ENCODE measurements around the gene ZNF23.

ZNF23 gene

GRCh38 chr16:71426069-71426879 lies 35.8 kb downstream of the ZNF23 start:
- DNase-seq = no peak

DNA sequence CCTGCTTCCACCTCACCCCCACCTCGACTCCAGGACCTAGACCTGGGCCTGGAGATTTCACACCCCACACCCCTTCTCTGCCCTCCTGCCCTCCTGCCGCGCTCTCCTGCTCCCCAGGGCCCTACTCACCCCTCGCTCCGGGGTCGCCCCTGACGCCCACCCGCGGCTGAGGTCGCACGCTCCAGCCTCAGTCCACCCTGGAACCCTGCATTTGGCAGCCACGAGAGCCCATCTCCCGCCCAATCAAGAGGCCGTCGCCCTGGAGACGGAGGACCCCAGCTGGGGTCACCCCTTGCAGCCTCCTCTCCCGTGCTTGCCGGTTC lies 36.3 kb downstream of the ZNF23 start:
- DNase-seq = no peak

DNA sequence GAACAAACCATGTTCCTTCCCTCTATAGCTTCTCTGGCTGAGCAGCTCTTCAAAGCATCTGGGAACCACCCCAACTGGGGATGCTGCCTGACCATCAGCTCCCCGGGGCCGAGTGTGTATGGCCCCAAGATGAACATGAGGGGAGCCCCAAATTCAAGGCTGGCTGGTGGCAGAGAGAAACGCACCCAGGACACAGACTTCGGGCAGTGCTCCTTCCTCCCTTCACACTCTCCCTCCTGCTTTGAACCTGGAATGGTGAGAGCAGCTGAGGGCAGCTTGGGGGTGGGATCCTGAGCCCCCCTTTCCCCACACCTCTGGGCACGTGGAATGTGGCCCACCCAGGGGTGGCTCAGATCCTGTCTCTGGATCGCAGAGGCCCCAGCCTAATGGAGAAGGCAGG lies 37.4 kb downstream of the ZNF23 start:
- DNase-seq = no peak

DNA sequence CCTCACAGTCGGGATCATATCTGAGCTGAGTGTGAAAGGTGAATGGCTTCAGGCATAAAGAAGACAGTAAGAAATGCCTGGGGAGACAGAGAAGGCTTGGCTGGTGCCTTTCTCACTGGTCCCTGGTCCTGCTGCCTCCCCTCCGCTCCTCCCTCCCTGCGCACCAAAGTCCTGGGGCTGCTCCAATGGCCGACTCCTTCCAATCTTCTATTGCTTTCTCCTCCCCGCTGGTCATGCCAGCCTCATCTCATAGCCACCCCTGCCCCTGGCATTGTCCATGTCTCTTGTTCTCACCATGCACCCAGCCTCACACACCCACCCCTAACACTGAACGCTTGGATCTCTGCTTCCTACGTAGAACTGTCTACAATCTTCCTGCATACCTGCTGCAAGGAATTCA lies 38.2 kb downstream of the ZNF23 start:
- DNase-seq = no peak

GRCh38 chr16:71423016-71423415 lies 39.0 kb downstream of the ZNF23 start:
- DNase-seq = no peak

DNA sequence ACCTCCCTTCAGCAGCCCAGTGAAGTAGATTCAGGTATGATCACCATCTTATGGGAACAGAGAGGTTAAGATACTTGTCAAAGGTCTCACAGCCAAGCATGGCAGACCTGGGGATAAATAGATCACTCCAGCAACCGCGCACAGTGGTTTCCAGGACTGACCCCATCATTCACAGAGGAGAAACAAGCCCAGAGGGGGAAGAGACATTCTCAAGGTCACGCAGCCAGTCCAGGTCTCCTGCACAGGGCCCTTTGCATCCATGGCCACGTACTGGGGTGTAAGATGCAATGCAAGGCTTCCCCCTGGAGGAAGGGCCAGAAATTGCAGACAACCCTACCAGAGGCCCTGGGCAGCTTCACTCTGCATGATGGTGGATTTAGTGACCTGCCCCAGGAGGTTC lies 40.1 kb downstream of the ZNF23 start:
- DNase-seq = no peak

DNA sequence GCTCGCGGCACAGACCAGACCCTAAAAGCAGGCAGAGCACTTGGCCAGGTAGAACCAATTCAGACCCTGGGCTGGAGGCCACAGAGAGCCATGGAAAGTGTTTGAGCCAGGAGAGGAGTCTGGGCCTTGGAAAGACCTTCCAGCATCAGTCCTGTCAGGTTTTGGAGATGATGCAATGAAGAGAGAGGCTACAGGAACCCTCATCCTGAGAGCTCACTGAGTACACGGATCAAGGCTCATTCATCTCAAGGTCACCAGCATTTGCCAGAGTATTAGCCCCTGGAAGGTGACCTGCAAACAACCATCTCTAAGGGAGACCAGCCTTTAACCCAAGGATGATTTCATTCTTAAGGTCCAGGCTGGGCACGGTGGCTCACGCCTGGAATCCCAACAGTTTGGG lies 48.0 kb downstream of the ZNF23 start:
- DNase-seq = no peak

GRCh38 chr16:71413341-71413740 lies 48.7 kb downstream of the ZNF23 start:
- no peak for DNase-seq

GRCh38 chr16:71412270-71413160 lies 49.5 kb downstream of the ZNF23 start:
- DNase-seq = peak; percentile 24

GRCh38 chr16:71410146-71410545 lies 51.9 kb downstream of the ZNF23 start:
- DNase-seq = no peak

DNA sequence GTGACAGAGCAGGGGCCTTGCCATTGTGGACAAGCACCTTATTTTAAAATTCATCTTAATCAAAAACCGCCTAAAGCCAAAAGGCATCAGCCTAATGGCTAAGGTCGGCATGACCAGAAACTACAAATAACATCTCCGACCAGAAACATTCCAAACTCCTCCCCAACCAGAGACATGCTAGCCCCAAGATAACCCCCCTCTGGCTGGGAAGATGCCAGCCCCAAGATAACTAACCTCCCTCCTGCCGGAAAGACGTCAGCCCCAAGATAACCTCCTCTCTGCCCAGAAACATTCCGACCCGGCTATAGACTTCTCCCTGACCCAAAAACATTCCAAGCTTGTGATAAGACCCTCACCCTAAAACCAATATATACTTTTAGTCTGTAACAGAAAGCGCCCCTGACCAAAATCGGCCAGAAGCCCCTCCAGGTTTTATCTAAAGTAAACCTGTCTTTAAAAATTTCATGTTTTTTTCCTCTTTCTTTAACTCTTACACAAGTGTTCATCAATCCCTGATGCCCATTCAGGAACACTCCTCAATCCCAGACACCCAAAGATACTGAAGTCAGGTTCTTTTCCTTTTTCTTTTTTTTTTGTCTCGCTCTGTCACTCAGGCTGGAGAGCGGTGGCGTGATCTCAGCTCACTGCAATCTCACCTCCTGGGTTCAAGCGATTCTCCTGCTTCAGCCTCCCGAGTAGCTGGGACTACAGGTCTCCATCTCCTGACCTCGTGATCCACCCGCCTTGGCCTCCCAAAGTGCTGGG lies 52.9 kb downstream of the ZNF23 start:
- no peak for DNase-seq

GRCh38 chr16:71408536-71408935 lies 53.5 kb downstream of the ZNF23 start:
- DNase-seq = no peak

DNA sequence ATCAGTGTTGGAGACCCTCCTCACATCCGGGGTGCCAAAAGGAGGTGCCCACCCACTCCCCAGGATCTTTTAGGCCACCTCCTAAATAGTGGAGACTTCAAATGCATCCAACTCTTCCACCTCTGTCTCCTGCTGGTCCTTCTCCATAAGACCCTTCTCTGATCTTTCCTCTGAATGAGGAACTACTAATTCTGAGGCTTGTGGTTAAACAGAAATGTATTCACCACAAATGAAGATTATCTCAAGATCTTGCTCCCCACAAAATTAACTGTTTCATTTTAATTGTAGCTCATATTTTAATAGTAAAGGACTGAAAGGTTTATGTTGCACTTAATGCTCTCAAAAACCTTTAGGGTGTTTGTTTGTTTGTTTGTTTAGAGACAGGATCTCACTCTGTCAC lies 54.3 kb downstream of the ZNF23 start:
- no peak for DNase-seq

- DNase-seq = no peak
These were observed 55.3 kb downstream of the ZNF23 start for GRCh38 chr16:71406724-71407123.

- DNase-seq = no peak
These were observed 55.7 kb downstream of the ZNF23 start for GRCh38 chr16:71406316-71406715.

DNA sequence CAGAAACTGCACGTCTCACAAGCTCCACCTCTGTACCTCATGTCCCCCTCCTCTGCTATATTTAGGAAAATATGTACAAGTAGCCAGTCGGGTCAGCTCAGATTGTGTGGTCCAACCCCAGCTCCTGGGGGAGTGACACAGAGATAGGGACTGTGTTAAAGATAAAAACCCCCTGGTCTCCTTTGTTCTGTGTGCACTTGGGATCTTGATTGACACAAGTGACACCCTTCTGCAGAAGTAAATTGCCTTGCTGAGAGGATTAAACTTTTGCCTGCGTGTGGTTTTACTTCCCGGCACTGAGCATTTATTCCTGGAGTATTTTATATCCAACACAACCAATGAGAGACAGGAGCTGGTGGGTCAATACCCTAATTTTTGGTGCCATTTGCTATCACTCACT lies 57.7 kb downstream of the ZNF23 start:
- DNase-seq = no peak

DNA sequence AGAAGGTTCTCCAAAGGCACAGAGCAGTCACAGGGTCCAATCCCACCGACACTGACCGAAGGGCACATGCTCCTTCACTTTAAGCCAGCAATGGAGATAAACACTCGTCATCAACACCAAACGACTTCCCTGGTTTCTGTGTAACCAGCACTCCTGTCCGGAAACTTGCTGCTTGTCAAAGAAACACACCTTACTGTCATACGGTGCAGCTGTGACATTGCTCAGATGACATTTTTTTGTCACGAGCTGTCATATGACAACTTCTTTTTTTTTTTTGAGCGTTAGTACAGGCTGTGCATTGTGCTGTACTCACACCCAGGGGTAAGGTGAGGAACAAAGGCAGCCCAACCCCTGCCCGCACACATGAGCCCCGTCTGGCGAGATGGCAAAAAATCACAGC lies 59.4 kb downstream of the ZNF23 start:
- no peak for DNase-seq

DNA sequence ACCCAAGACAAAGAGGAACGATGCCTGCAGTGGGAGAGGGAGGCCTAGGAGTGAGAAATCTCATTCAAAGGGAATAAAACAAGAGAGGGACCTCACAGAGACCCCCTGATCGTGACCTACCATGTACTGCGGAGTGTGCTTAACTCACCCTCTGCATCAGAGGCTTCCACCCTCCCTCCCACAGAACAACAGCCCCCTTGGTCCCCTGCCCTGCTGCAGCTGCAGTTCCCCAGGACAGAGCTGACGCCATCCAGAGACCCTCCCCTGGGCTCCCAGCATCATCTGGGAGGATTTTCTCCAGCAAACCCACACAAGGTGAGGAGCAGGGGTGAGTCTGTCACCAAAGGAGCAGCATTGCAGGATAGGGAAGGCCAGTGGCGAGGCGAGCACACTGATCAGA lies 60.0 kb downstream of the ZNF23 start:
- no peak for DNase-seq

DNA sequence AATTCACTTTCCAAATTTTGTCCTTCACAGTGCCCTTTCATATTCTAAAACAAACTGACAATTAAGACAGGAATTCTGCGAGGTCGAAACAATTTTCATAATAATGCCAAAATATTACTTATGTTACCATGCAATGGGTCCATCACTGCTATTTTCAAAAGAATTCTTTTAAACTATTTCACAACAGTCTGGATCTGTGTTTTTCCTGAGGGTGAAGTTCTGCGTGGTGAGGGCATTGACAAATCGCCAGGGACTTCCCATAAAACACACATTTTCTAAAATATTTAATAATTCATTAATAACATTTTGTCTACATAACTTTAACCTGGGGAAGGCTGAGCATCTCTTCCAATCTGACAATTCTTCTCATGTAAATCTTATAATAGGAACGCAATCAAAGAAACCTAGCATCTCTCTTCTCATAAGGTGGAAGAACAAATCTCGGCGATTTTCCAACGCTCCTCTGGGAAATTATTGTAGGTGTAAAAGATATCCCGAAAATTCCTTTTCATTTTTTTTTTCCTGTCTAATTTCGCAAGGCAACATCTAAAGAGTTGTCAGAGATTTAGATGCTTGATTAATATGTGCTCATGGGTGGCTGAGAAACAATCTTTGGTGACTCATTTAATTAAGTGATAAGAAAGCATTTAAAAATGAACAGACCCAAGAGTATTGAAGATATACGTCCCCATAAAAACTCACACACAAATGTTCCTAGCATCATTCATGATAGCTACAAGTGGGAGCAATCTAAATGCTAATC lies 62.1 kb downstream of the ZNF23 start:
- DNase-seq = no peak
